ENCODE results near the gene TP63. TPM values are rescaled to one million over a fixed set of nuclear protein-coding genes. Genes with fewer than 3 reads are reported as not detected.
"Not testable (repeated sequence)": the region's sequence is repeated elsewhere in the genome, so short reads cannot be mapped to it uniquely, and the experiment has no call there.

The TP63 gene
- total RNA-seq, 1 donor from 2014 or later: 122 TPM

- no peaks in the 10 kb centered on the region for H3K36me3 ChIP-seq (ENCODE audit: control insufficient read depth, insufficient read depth, low read length)
- FAIRE-seq (no peak), DNase-seq (ENCODE audit: low read depth) (no peak)
- H3K4me3 ChIP-seq (ENCODE audit: low read depth, low read length): no peak overlapping the region
- TF ChIP-seq CTCF (IDR thresholded peaks at IDR 0.05; ENCODE audit: insufficient read depth, low read length, severe bottlenecking): no peak
- no peaks in the 10 kb centered on the region for H3K27me3 ChIP-seq (ENCODE audit: control insufficient read depth, insufficient read depth, low read length)
Observed at GRCh38 chr3:189598530-189599225, 32.5 kb upstream of the TP63 start.

- DNase-seq (ENCODE audit: low read depth) (no peak), FAIRE-seq (no peak)
- Histone ChIP-seq H3K27me3 (ENCODE audit: control insufficient read depth, insufficient read depth, low read length) (no peaks in the 10 kb centered on the region), H3K36me3 (ENCODE audit: control insufficient read depth, insufficient read depth, low read length) (no peaks in the 10 kb centered on the region), H3K4me3 (ENCODE audit: low read depth, low read length) (no peak overlapping the region)
- TF ChIP-seq CTCF (IDR thresholded peaks at IDR 0.05; ENCODE audit: insufficient read depth, low read length, severe bottlenecking): no peak
Observed at GRCh38 chr3:189602471-189602870, 28.7 kb upstream of the TP63 start.

- DNase-seq (ENCODE audit: low read depth) (no peak), FAIRE-seq (no peak)
- H3K36me3 ChIP-seq (ENCODE audit: control insufficient read depth, insufficient read depth, low read length): no peaks in the 10 kb centered on the region
- no peak for TF ChIP-seq CTCF (IDR thresholded peaks at IDR 0.05; ENCODE audit: insufficient read depth, low read length, severe bottlenecking)
- no peaks in the 10 kb centered on the region for H3K27me3 ChIP-seq (ENCODE audit: control insufficient read depth, insufficient read depth, low read length)
- no peak overlapping the region for H3K4me3 ChIP-seq (ENCODE audit: low read depth, low read length)
Observed at GRCh38 chr3:189605717-189606116, 25.5 kb upstream of the TP63 start.

GRCh38 chr3:189606774-189607173 lies 24.4 kb upstream of the TP63 start:
- TF ChIP-seq CTCF (IDR thresholded peaks at IDR 0.05; ENCODE audit: insufficient read depth, low read length, severe bottlenecking): no peak
- no peak for FAIRE-seq

GRCh38 chr3:189612641-189613040 lies 18.5 kb upstream of the TP63 start:
- H3K4me3 ChIP-seq (ENCODE audit: low read depth, low read length); H3K36me3 ChIP-seq (ENCODE audit: control insufficient read depth, insufficient read depth, low read length); FAIRE-seq; DNase-seq (ENCODE audit: low read depth); H3K27me3 ChIP-seq (ENCODE audit: control insufficient read depth, insufficient read depth, low read length): not testable (repeated sequence)

More at GRCh38 chr3:189606774-189607173, 24.4 kb upstream of the TP63 start:
- Histone ChIP-seq H3K4me3 (ENCODE audit: low read depth, low read length) (no peak overlapping the region), H3K27me3 (ENCODE audit: control insufficient read depth, insufficient read depth, low read length) (no peaks in the 10 kb centered on the region), H3K36me3 (ENCODE audit: control insufficient read depth, insufficient read depth, low read length) (no peaks in the 10 kb centered on the region)
- no peak for DNase-seq (ENCODE audit: low read depth)

- Histone ChIP-seq H3K36me3 (ENCODE audit: control insufficient read depth, insufficient read depth, low read length) (no peaks in the 10 kb centered on the region), H3K4me3 (ENCODE audit: low read depth, low read length) (no peak overlapping the region), H3K27me3 (ENCODE audit: control insufficient read depth, insufficient read depth, low read length) (no peaks in the 10 kb centered on the region)
- no peak for FAIRE-seq
- no peak for TF ChIP-seq CTCF (IDR thresholded peaks at IDR 0.05; ENCODE audit: insufficient read depth, low read length, severe bottlenecking)
- no peak for DNase-seq (ENCODE audit: low read depth)
Observed at GRCh38 chr3:189613122-189613521, 18.1 kb upstream of the TP63 start.

Measured in bronchial epithelial cell (primary cell).